RWPE2 (cell line): ENCODE data around the gene KDM7A.

Experiments used
- ATAC-seq: fragments of 200-7000 bp; cut with Tn5 transposase; 3 replicates; pipeline ENCODE4 v1.9.1; 2021; ENCODE audit warnings: low read depth
- DNase-seq: peaks from one replicate; pipeline ENCODE4 v3.0.0-alpha.2; 2020; ENCODE audit warnings: low spot score
- H3K27ac ChIP-seq: fragments of 450-650 bp; 2 replicates; pipeline ENCODE4 v1.5.1; 2017; ENCODE audit warnings: mild to moderate bottlenecking; ENCODE audit not compliant: poor library complexity, severe bottlenecking
- H3K27me3 ChIP-seq: fragments of 250-450 bp; sonication (Bioruptor Pico); 2 replicates; pipeline ENCODE4 v1.5.1; 2021; ENCODE audit warnings: mild to moderate bottlenecking, moderate library complexity; ENCODE audit not compliant: insufficient read depth, poor library complexity, severe bottlenecking
- H3K36me3 ChIP-seq: fragments of 250-450 bp; sonication (Bioruptor Pico); 2 replicates; pipeline ENCODE4 v1.5.1; 2020; ENCODE audit warnings: low read depth, mild to moderate bottlenecking, moderate library complexity
- H3K4me1 ChIP-seq: fragments of 250-450 bp; sonication (Bioruptor Pico); 2 replicates; pipeline ENCODE4 v1.5.1; 2021; ENCODE audit warnings: mild to moderate bottlenecking, moderate library complexity; ENCODE audit not compliant: insufficient read depth, poor library complexity, severe bottlenecking
- H3K4me3 ChIP-seq: fragments of 250-450 bp; sonication (Bioruptor Pico); 2 replicates; pipeline ENCODE4 v1.5.1; 2021; ENCODE audit warnings: mild to moderate bottlenecking, moderate library complexity; ENCODE audit not compliant: severe bottlenecking
- H3K9me3 ChIP-seq: fragments of 250-450 bp; sonication (Bioruptor Pico); 2 replicates; pipeline ENCODE4 v1.5.1; 2021; ENCODE audit warnings: mild to moderate bottlenecking, moderate library complexity; ENCODE audit not compliant: severe bottlenecking
- CTCF ChIP-seq: fragments of 450-650 bp; IDR thresholded peaks from one replicate; pipeline ENCODE4 v1.5.1; 2017; ENCODE audit warnings: mild to moderate bottlenecking, moderate library complexity; ENCODE audit not compliant: poor library complexity, severe bottlenecking

KDM7A gene

GRCh38 chr7:140201393-140201792 lies 24.6 kb upstream of the KDM7A start:
- Histone ChIP-seq H3K4me1 (peaks cover 2% of the 10 kb centered on the region), H3K9me3 (peaks cover 2% of the 10 kb centered on the region), H3K27me3 (no peaks in the 10 kb centered on the region), H3K4me3 (no peak overlapping the region), H3K36me3 (no peaks in the 10 kb centered on the region), H3K27ac (no peak overlapping the region)
- ATAC-seq: no peak
- no peak for DNase-seq
- no peak for TF ChIP-seq CTCF

- no peak for TF ChIP-seq CTCF
- no peak for DNase-seq
- H3K27ac ChIP-seq: no peak overlapping the region
- no peaks in the 10 kb centered on the region for H3K27me3 ChIP-seq
- peaks cover 2% of the 10 kb centered on the region for H3K4me1 ChIP-seq
- H3K36me3 ChIP-seq: no peaks in the 10 kb centered on the region
- peak; percentile 86 for ATAC-seq
- no peak overlapping the region for H3K4me3 ChIP-seq
- peaks cover 2% of the 10 kb centered on the region for H3K9me3 ChIP-seq
These were observed 23.5 kb upstream of the KDM7A start for GRCh38 chr7:140200061-140200989.

GRCh38 chr7:140197938-140198337 lies 21.2 kb upstream of the KDM7A start:
- H3K4me1 ChIP-seq: peaks cover 2% of the 10 kb centered on the region
- no peak overlapping the region for H3K4me3 ChIP-seq
- H3K9me3 ChIP-seq: no peaks in the 10 kb centered on the region
- no peaks in the 10 kb centered on the region for H3K27me3 ChIP-seq
- no peak overlapping the region for H3K27ac ChIP-seq
- DNase-seq (no peak), ATAC-seq (no peak)
- TF ChIP-seq CTCF: no peak
- H3K36me3 ChIP-seq: no peaks in the 10 kb centered on the region

- Histone ChIP-seq H3K4me1 (peaks cover 2% of the 10 kb centered on the region), H3K36me3 (no peaks in the 10 kb centered on the region), H3K27me3 (no peaks in the 10 kb centered on the region), H3K4me3 (no peak overlapping the region), H3K27ac (no peak overlapping the region), H3K9me3 (no peaks in the 10 kb centered on the region)
- no peak for DNase-seq
- peak; percentile 55; the same call in 2 of the 3 replicates for ATAC-seq
- TF ChIP-seq CTCF: no peak
These were observed 20.6 kb upstream of the KDM7A start for GRCh38 chr7:140197218-140197890.
